HepG2 (cell line): ENCODE results near the gene ERRFI1. TPM values are rescaled to one million over a fixed set of nuclear protein-coding genes. Genes with fewer than 3 reads are reported as not detected.

Experiments used
- ATAC-seq: fragments of 200-7000 bp; cut with Tn5 transposase; 3 replicates; pipeline ENCODE4 v1.9.1; 2020; ENCODE audit warnings: mild to moderate bottlenecking, moderate library complexity
- BruUV-seq: library from RNA; stranded (reverse); fragments of 400-500 nt; replicated peaks from 2 replicates; lab custom pipeline; 2021; lab: Mats Ljungman, UMichigan
- CTCF ChIA-PET: fragments of 300-600 bp; formaldehyde crosslinking; extraction: SDS; loops from one replicate; lab custom pipeline; 2021; ENCODE audit warnings: low total read pairs, inconsistent platforms, low intra/inter-chr PET ratio; lab: Yijun Ruan, JAX
- POLR2A ChIA-PET: fragments of 350-600 bp; sonication (Branson Sonifier 250); formaldehyde crosslinking; loops from one replicate; lab custom pipeline; 2020; ENCODE audit warnings: antibody characterized with exemption, inconsistent platforms; lab: Yijun Ruan, JAX
- DNase-seq: peaks from one replicate; pipeline ENCODE4 v3.0.0-alpha.2; 2015; ENCODE audit warnings: low spot score
- FAIRE-seq: peaks from 3 replicates; lab custom pipeline; 2011; peaks lifted over from hg19 to GRCh38; lab: Jason Lieb, UNC
- H2AFZ ChIP-seq: one replicate; pipeline ENCODE4 v1.6.1; 2011; ENCODE audit warnings: low read length, inconsistent platforms
- H3K27ac ChIP-seq: fragments of 300-600 bp; 3 replicates; pipeline ENCODE4 v1.8.0; 2011; ENCODE audit warnings: mixed run types, mild to moderate bottlenecking, mixed read lengths, low read length, inconsistent platforms; ENCODE audit not compliant: insufficient read depth; ENCODE audit errors: extremely low read length
- H3K27me3 ChIP-seq, 2 experiments: fragments of 200-600 bp in 1 of 2; 2 replicates in 1 of 2; 3 replicates in 1 of 2; pipeline versions ENCODE4 v1.6.0 to v1.8.0; 2011; ENCODE audit warnings: low read length in 2 of 2, mild to moderate bottlenecking in 2 of 2, moderate library complexity in 2 of 2, inconsistent platforms in 1 of 2; ENCODE audit not compliant: insufficient read depth in 2 of 2, control insufficient read depth in 1 of 2
- H3K36me3 ChIP-seq, 2 experiments: fragments of 200-600 bp in 1 of 2; replicated peaks in 1 of 2; 2 replicates in 1 of 2; 3 replicates in 1 of 2; pipeline versions ENCODE4 v1.5.1 to v1.8.0; 2011; ENCODE audit warnings: low read length in 2 of 2, inconsistent platforms in 1 of 2; ENCODE audit not compliant: insufficient read depth in 2 of 2, control insufficient read depth in 1 of 2
- H3K4me1 ChIP-seq: 2 replicates; pipeline ENCODE4 v1.5.1; 2012; ENCODE audit warnings: low read length, inconsistent platforms; ENCODE audit not compliant: insufficient read depth
- H3K4me2 ChIP-seq: 2 replicates; pipeline ENCODE4 v1.6.0; 2011; ENCODE audit warnings: low read depth, low read length, inconsistent platforms
- H3K4me3 ChIP-seq, 3 experiments: fragments of 200-600 bp in 1 of 3; sonication (generic), shearing (Covaris generic) in 1 of 3; replicated peaks in 1 of 3; 2 replicates each; pipeline ENCODE4 v1.5.1; 2011 to 2016; ENCODE audit warnings: low read length in 3 of 3, inconsistent platforms in 2 of 3, low read depth in 2 of 3, mild to moderate bottlenecking in 2 of 3, control low read depth in 1 of 3, mixed read lengths in 1 of 3; ENCODE audit not compliant: insufficient read depth in 1 of 3
- H3K79me2 ChIP-seq: one replicate; pipeline ENCODE4 v1.6.1; 2011; ENCODE audit warnings: low read length, inconsistent platforms; ENCODE audit not compliant: insufficient read depth
- H3K9ac ChIP-seq: 2 replicates; pipeline ENCODE4 v1.6.0; 2011; ENCODE audit warnings: mild to moderate bottlenecking, low read depth, low read length, inconsistent platforms; ENCODE audit not compliant: insufficient read depth
- H3K9me3 ChIP-seq: 2 replicates; pipeline ENCODE4 v1.5.1; 2012; ENCODE audit warnings: mild to moderate bottlenecking, low read length
- H4K20me1 ChIP-seq: 2 replicates; pipeline ENCODE4 v1.6.0; 2011; ENCODE audit warnings: inconsistent platforms, mild to moderate bottlenecking, low read length, moderate library complexity; ENCODE audit not compliant: insufficient read depth
- ELK4 ChIP-seq: sonication (generic); formaldehyde crosslinking; IDR thresholded peaks from 2 replicates; pipeline ENCODE4 v1.9.0; 2021; ENCODE audit warnings: missing genetic modification reagents, borderline replicate concordance
- ESRRA ChIP-seq: sonication (generic); formaldehyde crosslinking; IDR thresholded peaks from 2 replicates; pipeline ENCODE4 v1.5.1; 2020; ENCODE audit warnings: mild to moderate bottlenecking, low read depth, missing genetic modification reagents
- HIC2 ChIP-seq: sonication (generic); formaldehyde crosslinking; IDR thresholded peaks from 2 replicates; pipeline ENCODE4 v1.9.0; 2022; ENCODE audit warnings: low read depth, missing genetic modification reagents
- HNF4A ChIP-seq: sonication (generic); formaldehyde crosslinking; IDR thresholded peaks from 2 replicates; pipeline ENCODE4 v1.4.0; 2020; ENCODE audit warnings: missing genetic modification reagents
- KDM6A ChIP-seq: IDR thresholded peaks from 2 replicates; pipeline ENCODE4 v1.6.1; 2016; ENCODE audit warnings: low read depth
- PRDM15 ChIP-seq: sonication (generic); formaldehyde crosslinking; IDR thresholded peaks from 2 replicates; pipeline ENCODE4 v1.4.0; 2020; ENCODE audit warnings: missing genetic modification reagents
- RORA ChIP-seq: sonication (generic); formaldehyde crosslinking; IDR thresholded peaks from 2 replicates; pipeline ENCODE4 v1.5.0; 2020; ENCODE audit warnings: mild to moderate bottlenecking, missing genetic modification reagents, moderate library complexity
- SP140L ChIP-seq: sonication (generic); formaldehyde crosslinking; IDR thresholded peaks from 2 replicates; pipeline ENCODE4 v1.4.0; 2020; ENCODE audit warnings: missing genetic modification reagents, borderline replicate concordance
- ZBTB44 ChIP-seq: sonication (generic); formaldehyde crosslinking; IDR thresholded peaks from 2 replicates; pipeline ENCODE4 v1.4.0; 2020; ENCODE audit warnings: missing genetic modification reagents
- ZNF331 ChIP-seq: sonication (generic); formaldehyde crosslinking; IDR thresholded peaks from 2 replicates; pipeline ENCODE4 v1.4.0; 2020; ENCODE audit warnings: missing genetic modification reagents
- ZNF335 ChIP-seq: sonication (generic); formaldehyde crosslinking; IDR thresholded peaks from 2 replicates; pipeline ENCODE4 v1.4.0; 2020; ENCODE audit warnings: missing genetic modification reagents
- ZNF484 ChIP-seq: sonication (generic); formaldehyde crosslinking; IDR thresholded peaks from 2 replicates; pipeline ENCODE4 v1.5.1; 2020; ENCODE audit warnings: mild to moderate bottlenecking, low read depth, missing genetic modification reagents, borderline replicate concordance
- ZNF543 ChIP-seq: sonication (generic); formaldehyde crosslinking; IDR thresholded peaks from 2 replicates; pipeline ENCODE4 v1.4.0; 2020; ENCODE audit warnings: mild to moderate bottlenecking, missing genetic modification reagents
- WGBS: methylation state at CpG from one replicate; pipeline ENCODE4 v1.1.6; 2017; ENCODE audit warnings: low lambda C conversion rate; 5-methylcytosine and 5-hydroxymethylcytosine counted together
- in situ Hi-C: cut with HindIII; loops from 2 replicates; pipeline ENCODE4 v1.10.0; 2017; ENCODE audit warnings: low pct_unique_long_range_greater_than_20kb; ENCODE audit not compliant: extremely low pct_ligation_motif_present
- intact Hi-C: fragments of 100-400 bp; cut with micrococcal nuclease; formaldehyde crosslinking; loops from one replicate; pipeline ENCODE4 v1.10.0; 2022; ENCODE audit not compliant: unreplicated experiment
- polyA plus RNA-seq, 8 experiments: library from polyadenylated mRNA; depleted of rRNA in 3 of 8; stranded (reverse) in 7 of 8; unstranded in 1 of 8; fragments of >200 nt; fragmentation: Illumina TruSeq in 4 of 8; extraction: Trizol in 4 of 8; gene quantifications; 2 replicates each; pipeline versions ENCODE4 v1.2.1 to v1.2.3, GENCODE V29; 2011 to 2016; ENCODE audit warnings: low read depth in 4 of 8, missing spikeins in 1 of 8, mixed read lengths in 1 of 8; ENCODE audit not compliant: insufficient read depth in 1 of 8
- total RNA-seq, 5 experiments: library from RNA; depleted of rRNA; stranded (reverse); fragments of >200 nt; fragmentation: Illumina TruSeq; extraction: Trizol; gene quantifications; 2 replicates each; pipeline ENCODE4 v1.2.3, GENCODE V29; 2016; ENCODE audit warnings: low read depth in 1 of 5
- TF ChIP-seq, protein P1 (sequence below): sonication (generic); formaldehyde crosslinking; IDR thresholded peaks from 2 replicates; pipeline ENCODE4 v1.5.0; 2020; ENCODE audit warnings: missing genetic modification reagents, mild to moderate bottlenecking, borderline replicate concordance

ERRFI1 gene
- total and polyA plus RNA-seq, 2 of the 13 experiments (the other 11 are each of a cell fraction or from before 2014, with no cell fraction given), result 84.4 to 753 TPM

DNA sequence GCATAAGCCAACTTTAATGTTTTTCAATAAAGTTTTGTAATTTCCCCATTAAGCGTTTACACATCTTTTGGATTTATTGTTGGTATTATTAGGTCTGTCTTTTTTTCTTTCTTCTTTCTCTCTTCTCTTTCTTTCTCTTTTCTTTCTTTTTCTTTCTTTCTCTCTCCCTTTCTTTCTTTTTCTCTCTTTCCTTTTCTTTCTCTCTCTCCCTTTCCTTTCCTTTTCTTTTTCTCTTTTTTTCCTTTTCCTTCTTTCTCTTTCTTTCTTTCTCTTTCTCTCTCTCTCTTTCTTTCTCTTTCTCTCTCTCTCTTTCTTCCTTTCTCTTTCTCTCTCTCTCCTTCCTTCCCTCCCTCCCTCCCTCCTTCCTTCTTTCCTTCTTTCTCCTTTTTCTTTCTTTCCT is 31.3 kb downstream of the ERRFI1 start:
- ATAC-seq (no peak), DNase-seq (no peak), FAIRE-seq (no peak)
- no peaks in the 10 kb centered on the region for H3K4me1 ChIP-seq
- H3K27ac ChIP-seq, result no peak overlapping the region
- POLR2A ChIA-PET, result no interaction called here
- CTCF ChIA-PET, result no interaction called here
- H3K27me3 ChIP-seq, result no peaks in the 10 kb centered on the region
- H3K36me3 ChIP-seq, result no peaks in the 10 kb centered on the region
- H3K9me3 ChIP-seq, result no peaks in the 10 kb centered on the region
- no peak overlapping the region for H2AFZ ChIP-seq
- no peaks in the 10 kb centered on the region for H3K79me2 ChIP-seq
- no peaks in the 10 kb centered on the region for H4K20me1 ChIP-seq
- in situ Hi-C loops (no loop called here), intact Hi-C loops (no loop called here)
- 96% methylated on average over 1 of the region's 1 CpG for WGBS
- no TSS peak for BruUV-seq
- no peak overlapping the region for H3K9ac ChIP-seq
- TF ChIP-seq SP140L (CRISPR knock-in tag) (no peak), PRDM15 (CRISPR knock-in tag) (no peak), HNF4A (CRISPR knock-in tag) (no peak), ESRRA (CRISPR knock-in tag) (no peak), ZNF335 (CRISPR knock-in tag) (no peak), ZNF484 (CRISPR knock-in tag) (no peak), HIC2 (CRISPR knock-in tag) (no peak), ZNF543 (CRISPR knock-in tag) (no peak), RORA (CRISPR knock-in tag) (no peak), ELK4 (CRISPR knock-in tag) (no peak), ZNF331 (CRISPR knock-in tag) (no peak), KDM6A (CRISPR knock-in tag) (no peak), ZBTB44 (no peak)
- TF ChIP-seq, protein P1, sequence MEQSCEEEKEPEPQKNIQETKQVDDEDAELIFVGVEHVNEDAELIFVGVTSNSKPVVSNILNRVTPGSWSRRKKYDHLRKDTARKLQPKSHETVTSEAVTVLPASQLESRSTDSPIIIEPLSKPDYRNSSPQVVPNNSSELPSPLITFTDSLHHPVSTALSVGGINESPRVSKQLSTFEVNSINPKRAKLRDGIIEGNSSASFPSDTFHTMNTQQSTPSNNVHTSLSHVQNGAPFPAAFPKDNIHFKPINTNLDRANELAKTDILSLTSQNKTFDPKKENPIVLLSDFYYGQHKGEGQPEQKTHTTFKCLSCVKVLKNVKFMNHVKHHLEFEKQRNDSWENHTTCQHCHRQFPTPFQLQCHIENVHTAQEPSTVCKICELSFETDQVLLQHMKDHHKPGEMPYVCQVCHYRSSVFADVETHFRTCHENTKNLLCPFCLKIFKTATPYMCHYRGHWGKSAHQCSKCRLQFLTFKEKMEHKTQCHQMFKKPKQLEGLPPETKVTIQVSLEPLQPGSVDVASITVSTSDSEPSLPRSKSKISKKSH (CRISPR knock-in tag), result no peak
- no peak overlapping the region for H3K4me3 ChIP-seq
- H3K4me2 ChIP-seq, result no peak overlapping the region
